HG02852 (cell line): ENCODE data around the gene CCR4.
"Not testable (repeated sequence)": the region's sequence is repeated elsewhere in the genome, so short reads cannot be mapped to it uniquely, and the experiment has no call there.

Experiments
- ATAC-seq: cut with Tn5 transposase; IDR thresholded peaks from one replicate; pipeline ENCODE4 v1.9.1; 2021; ENCODE audit warnings: mild to moderate bottlenecking, moderate library complexity; ENCODE audit not compliant: unreplicated experiment

Gene CCR4

DNA sequence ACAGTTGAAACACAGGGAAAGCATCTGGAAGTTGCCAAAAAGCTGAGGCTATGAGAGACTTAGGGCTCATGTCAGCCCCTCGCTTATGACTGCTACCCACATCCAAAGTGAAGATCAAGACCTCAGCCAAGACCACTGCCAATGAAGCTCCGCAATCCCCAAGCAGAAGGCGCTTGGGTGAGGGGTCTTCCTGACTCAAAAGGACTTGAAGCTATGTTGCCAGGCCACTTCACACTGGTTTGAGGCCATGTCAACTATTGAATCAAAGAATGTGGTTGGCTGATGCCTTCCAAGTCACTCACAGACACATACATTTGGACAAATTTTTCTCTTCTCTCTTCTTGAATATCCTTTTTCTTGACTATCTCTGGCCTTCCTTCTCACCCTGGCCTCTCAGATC is 928 bp upstream of the CCR4 start:
- ATAC-seq, result no peak

GRCh38 chr3:32952369-32953077 is 1.1 kb downstream of the CCR4 start:
- ATAC-seq, result no peak

DNA sequence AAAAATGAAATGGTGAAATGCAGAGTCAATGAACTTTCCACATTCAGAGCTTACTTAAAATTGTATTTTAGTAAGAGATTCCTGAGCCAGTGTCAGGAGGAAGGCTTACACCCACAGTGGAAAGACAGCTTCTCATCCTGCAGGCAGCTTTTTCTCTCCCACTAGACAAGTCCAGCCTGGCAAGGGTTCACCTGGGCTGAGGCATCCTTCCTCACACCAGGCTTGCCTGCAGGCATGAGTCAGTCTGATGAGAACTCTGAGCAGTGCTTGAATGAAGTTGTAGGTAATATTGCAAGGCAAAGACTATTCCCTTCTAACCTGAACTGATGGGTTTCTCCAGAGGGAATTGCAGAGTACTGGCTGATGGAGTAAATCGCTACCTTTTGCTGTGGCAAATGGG is 3.1 kb downstream of the CCR4 start:
- ATAC-seq, result no peak

- ATAC-seq, result no peak
These were observed 5.5 kb downstream of the CCR4 start for GRCh38 chr3:32956750-32957570.

DNA sequence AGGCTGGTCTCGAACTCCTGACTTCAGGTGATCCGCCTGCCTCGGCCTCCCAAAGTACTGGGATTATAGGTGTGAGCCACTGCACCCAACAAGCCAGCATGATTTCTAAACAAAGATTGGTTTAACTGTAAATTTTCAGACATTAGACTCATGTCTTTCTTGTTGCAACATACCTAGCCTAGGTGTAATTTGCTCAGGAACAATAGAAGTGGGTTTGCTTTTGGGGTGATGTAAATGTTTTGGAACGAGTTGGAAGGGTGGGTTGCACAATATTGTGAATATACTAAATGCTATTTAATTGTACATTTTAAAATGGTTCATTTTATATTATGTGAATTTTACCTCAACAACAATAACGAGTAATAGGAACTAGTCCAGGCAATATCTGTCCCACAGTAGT is 7.1 kb downstream of the CCR4 start:
- no peak for ATAC-seq

DNA sequence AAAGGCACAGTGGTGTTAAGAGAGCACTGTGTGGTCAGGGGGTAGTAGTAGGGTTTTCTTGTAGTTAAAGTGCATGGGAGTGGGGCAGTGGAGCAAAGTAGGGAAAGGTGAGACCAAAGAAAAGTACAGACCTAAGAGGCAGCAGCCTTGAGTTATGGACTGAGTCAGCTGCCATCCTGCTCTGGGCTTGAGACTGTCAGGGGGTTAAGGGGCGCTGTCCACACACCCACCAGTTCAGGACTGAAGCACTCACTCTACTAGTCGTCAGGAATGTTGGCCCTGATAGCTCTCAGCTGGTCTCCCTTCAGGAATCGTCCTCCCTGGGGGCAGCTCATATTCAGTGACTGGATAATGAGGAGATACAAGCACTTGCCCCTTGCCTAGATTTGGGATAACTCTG is 7.9 kb downstream of the CCR4 start:
- no peak for ATAC-seq

DNA sequence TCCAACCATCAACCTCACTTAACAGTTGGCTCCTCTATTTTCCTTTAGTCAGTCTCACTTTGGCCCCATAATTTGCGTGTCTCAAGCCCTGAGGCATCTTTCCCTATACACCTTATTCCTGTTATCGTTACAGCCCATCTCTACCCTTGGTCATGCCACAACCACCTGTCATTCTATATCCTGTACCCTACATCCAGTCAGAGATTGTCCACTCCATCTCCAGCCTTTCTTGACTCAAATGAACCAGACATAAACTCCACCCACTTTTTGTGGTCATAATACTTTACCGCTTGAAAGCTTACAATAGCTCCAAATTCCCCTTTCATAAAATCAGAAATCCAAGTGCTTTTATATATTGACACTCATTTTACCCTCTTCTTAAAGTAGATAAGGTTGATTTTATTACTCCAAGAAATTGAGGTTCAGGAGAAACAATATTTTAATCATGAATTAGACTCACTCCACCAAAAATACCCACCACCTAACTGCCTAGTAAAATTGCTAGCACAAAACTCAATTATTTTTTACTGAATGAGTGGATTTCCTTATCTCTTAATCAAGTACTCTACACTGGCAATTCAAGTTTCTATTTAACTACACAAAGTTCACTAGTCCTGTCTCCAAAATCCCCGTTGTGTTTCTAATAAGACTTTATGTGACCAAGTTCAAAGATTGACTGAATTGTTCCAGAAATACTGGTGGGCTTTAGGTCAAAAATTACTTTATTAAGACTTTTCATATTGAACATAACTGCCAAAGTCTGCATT is 9.1 kb downstream of the CCR4 start:
- peak; percentile 86 for ATAC-seq

GRCh38 chr3:32961189-32961715 is 9.8 kb downstream of the CCR4 start:
- ATAC-seq, result no peak

DNA sequence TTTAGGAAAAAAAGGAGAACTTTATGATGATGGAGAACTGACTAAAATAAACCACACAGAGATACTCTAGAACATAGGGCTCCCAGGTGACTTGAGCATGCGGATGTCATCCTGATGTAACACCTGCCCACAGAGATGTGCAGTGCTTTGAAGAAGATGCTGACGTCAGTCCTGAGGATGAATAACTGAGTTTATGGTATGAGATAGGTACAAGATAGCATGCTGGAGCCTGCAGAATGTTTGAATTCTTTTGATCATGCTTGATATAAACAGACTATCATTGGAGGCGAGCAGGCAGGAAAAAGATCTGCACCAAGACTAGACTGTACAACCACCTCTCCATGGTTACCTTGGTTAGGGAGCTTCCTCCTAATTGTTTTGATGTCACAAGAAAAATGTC is 12.4 kb downstream of the CCR4 start:
- ATAC-seq, result no peak

DNA sequence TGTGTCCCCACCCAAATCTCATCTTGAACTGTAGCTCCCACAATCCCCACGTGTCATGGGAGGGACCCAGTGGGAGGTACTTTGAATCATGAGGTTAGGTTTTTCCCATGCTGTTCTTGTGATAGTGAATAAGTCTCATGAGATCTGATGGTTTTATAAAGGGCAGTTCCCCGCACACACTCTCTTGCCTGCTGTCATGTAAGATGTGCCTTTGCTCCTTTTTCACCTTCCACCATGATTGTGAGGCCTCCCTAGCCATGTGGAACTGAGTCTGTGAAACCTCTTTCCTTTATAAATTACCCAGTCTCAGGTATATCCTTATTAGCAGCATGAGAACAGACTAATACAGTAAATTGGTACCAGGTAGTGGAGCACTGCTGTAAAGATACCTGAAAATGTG is 13.3 kb downstream of the CCR4 start:
- not testable (repeated sequence) for ATAC-seq

DNA sequence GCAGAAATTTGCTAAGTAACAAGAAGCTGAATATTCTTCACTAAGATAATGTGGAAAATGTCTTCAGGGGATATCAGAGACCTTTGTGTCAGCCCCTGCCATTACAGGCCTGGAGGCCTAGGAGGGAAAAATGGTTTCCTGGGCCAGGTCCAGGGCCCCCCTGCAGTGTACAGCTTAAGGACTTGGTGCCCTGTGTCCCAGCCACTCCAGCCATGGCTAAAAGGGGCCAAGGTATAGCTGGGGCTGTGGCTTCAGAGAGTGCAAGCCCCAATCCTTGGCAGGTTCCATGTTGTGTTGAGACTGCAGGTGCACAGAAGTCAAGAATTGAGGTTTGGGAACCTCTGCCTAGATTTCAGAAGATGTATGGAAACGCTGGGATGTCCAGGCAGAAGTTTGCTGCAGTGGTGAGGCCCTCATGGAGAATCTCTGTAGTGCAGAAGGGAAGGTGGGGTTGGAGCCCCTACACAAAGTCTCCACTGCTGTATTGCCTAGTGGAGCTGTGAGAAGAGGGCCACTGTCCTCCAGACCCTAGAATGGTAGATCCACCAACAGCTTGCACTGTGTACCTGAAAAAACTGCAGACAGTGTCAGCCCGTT is 14.3 kb downstream of the CCR4 start:
- not testable (repeated sequence) for ATAC-seq

GRCh38 chr3:32966627-32967026 is 15.2 kb downstream of the CCR4 start:
- not testable (repeated sequence) for ATAC-seq

DNA sequence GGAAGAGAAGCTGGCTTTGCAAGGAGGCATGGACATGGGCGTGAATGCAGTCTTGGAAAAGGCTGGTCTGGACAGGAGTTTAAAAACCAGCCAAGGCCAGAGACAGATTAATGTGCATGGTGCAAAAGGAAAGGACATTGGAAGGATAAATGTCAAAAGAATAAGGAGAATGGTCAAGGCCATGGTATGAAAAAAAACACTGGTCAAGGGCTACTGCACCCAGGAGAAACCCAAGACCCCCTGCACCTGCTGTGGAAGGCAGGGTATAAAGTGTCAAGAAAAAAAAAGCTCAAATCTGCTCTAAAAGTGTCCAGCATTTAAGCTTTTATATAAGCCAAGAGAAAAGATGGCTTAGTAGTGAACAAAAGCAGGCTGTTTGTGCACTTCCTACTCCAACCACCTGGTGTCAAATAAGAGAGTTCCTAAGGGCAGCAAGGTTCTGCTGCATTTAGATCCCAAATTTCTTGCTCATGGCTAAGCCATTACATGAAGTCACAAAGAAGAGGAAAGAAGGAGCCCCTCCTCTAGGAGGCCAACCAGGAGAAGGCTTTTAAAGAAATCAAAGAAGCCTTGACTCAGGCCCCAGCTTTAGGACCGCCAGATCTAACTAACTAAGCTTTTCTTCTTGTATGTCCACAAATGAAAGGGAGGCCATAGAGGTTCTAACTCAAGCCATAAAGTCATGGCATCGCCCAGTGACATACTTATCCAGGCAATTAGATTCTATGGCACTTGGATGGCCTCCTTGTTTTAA is 16.9 kb downstream of the CCR4 start:
- ATAC-seq, result no peak

DNA sequence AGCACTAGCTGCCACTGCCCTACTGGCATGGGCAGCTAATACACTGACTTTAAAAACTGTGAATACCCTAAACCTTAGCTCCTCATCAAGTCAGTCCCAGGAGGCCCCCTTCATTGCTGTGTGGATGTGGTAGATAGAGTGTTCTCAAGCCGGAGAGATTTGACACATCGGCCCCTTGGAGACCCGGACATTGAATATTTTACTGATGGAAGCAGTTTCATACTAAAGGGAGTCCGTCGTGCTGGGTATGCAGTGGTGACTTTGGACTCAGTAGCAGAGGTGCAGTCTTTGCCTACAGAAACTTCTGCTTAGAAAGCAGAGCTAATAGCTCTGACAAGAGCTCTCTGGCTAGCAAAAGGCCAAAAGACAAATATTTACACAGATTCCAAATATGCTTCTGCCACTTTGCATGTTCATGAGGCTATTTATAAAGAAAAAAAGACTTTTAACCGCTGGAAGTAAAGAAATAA is 17.5 kb downstream of the CCR4 start:
- ATAC-seq, result no peak

DNA sequence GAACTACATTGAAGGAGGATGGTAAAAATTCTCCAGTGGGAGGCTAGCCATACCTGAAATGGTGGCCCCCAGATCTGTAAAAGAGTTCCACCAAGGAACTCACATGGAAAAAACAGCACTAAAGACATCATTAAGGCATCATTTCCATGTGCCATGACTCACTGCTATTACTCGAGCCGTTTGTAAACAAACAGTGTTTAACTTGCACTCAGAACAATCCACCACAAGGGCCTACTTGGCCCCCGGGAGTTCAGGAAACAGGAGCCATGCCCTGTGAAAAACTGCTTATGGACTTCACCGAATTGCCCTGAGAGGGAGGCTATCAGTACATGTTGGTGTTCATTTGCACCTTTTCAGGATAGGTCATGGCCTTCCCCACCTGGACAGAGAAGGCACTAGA is 18.2 kb downstream of the CCR4 start:
- ATAC-seq, result no peak

- not testable (repeated sequence) for ATAC-seq
These were observed 19.8 kb downstream of the CCR4 start for GRCh38 chr3:32971291-32971690.

- no peak for ATAC-seq
These were observed 21.2 kb downstream of the CCR4 start for GRCh38 chr3:32972482-32973146.

DNA sequence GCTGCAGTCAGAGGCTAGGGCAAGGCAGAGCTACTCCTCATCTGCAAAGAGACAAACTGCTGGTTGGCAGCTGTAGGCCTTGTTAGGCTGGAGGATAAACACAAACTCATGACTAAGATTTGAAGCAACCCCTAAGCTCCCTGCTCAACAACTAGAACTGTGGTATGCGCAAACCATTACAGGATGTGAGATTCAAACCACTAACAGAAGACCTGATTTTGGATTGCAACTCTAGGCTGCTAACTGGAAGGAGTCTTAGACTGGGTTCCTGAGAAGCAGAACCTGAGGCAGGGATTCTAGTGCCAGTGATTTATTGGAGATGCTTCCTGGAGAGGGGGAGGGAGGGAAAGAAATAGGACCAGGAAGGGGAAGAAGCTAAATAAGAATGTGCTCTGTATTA is 22.5 kb downstream of the CCR4 start:
- peak; percentile 94 for ATAC-seq

- peak; percentile 47 for ATAC-seq
These were observed 24.6 kb downstream of the CCR4 start for GRCh38 chr3:32975891-32976595.
